Adipose tissue (tissue), 3 donors: ENCODE data around the gene OSBPL5. TPM values are rescaled to one million over a fixed set of nuclear protein-coding genes. Genes with fewer than 3 reads are reported as not detected.

ENCODE experiments used
- H3K27ac ChIP-seq: one replicate; pipeline ENCODE4 v1.5.1; 2013; ENCODE audit warnings: low read depth, low read length
- WGBS, 3 donors: extraction: QIAGEN DNeasy Blood & Tissue Kit; methylation state at CpG; one replicate each; pipeline ENCODE4 v1.1.7; 2013; 5-methylcytosine and 5-hydroxymethylcytosine counted together
- polyA plus RNA-seq, 3 donors: library from polyadenylated mRNA; stranded (reverse); fragments of 200-250 nt; gene quantifications; one replicate each; pipeline ENCODE4 v1.2.3, GENCODE V29; 2013
- donor health status: healthy with polysubstance abuse.
- donor health status: Bipolar disorder and iron deficiency.
- donor health status: healthy.

Gene OSBPL5
- polyA plus RNA-seq, 3 donors, result 9.5 to 25.3 (median 19.7) TPM

GRCh38 chr11:3158131-3158591, 6.9 kb downstream of the OSBPL5 start:
- WGBS, 3 donors, result 84 to 95% (median 88%) methylated on average over 18 of the region's 18 CpGs
- no peak overlapping the region for H3K27ac ChIP-seq

- 71 to 83% (median 81%) methylated on average over 21 to 22 of the region's 22 CpGs for WGBS, 3 donors
Measured at GRCh38 chr11:3157381-3158130, 7.6 kb downstream of the OSBPL5 start.

GRCh38 chr11:3156661-3157311, 8.3 kb downstream of the OSBPL5 start:
- no peak overlapping the region for H3K27ac ChIP-seq

More at GRCh38 chr11:3157381-3158130, 7.6 kb downstream of the OSBPL5 start:
- H3K27ac ChIP-seq, result no peak overlapping the region

GRCh38 chr11:3156282-3156660, 8.8 kb downstream of the OSBPL5 start:
- WGBS, 3 donors, result 46 to 82% (median 54%) methylated on average over 14 of the region's 14 CpGs
- H3K27ac ChIP-seq, result no peak overlapping the region

More at GRCh38 chr11:3156661-3157311, 8.3 kb downstream of the OSBPL5 start:
- WGBS, 3 donors, result 61 to 90% (median 72%) methylated on average over 31 of the region's 31 CpGs

GRCh38 chr11:3155691-3156258, 9.3 kb downstream of the OSBPL5 start:
- WGBS, 3 donors, result 61 to 76% (median 63%) methylated on average over 16 of the region's 16 CpGs
- no peak overlapping the region for H3K27ac ChIP-seq

- H3K27ac ChIP-seq, result no peak overlapping the region
- WGBS, 3 donors, result 36 to 57% (median 50%) methylated on average over 3 of the region's 3 CpGs
Measured at GRCh38 chr11:3155216-3155615, 9.9 kb downstream of the OSBPL5 start.

GRCh38 chr11:3154001-3154599, 11.0 kb downstream of the OSBPL5 start:
- peak overlapping the region; percentile 25 for H3K27ac ChIP-seq
- WGBS, 3 donors, result 56 to 83% (median 59%) methylated on average over 24 of the region's 24 CpGs

- 28 to 79% (median 35%) methylated on average over 14 of the region's 14 CpGs for WGBS, 3 donors
- H3K27ac ChIP-seq, result peak overlapping the region; percentile 25
Measured at GRCh38 chr11:3153291-3153861, 11.7 kb downstream of the OSBPL5 start.

- 85 to 91% (median 88%) methylated on average over 29 of the region's 29 CpGs for WGBS, 3 donors
- no peak overlapping the region for H3K27ac ChIP-seq
Measured at GRCh38 chr11:3152471-3153110, 12.5 kb downstream of the OSBPL5 start.

GRCh38 chr11:3150726-3151125, 14.4 kb downstream of the OSBPL5 start:
- no peak overlapping the region for H3K27ac ChIP-seq
- 94 to 97% (median 95%) methylated on average over 14 of the region's 14 CpGs for WGBS, 3 donors

GRCh38 chr11:3149852-3150188, 15.3 kb downstream of the OSBPL5 start:
- 67 to 71% (median 71%) methylated on average over 4 of the region's 4 CpGs for WGBS, 3 donors
- no peak overlapping the region for H3K27ac ChIP-seq

GRCh38 chr11:3148990-3149851, 15.9 kb downstream of the OSBPL5 start:
- no peak overlapping the region for H3K27ac ChIP-seq
- 72 to 79% (median 77%) methylated on average over 24 of the region's 24 CpGs for WGBS, 3 donors

GRCh38 chr11:3148255-3148989, 16.7 kb downstream of the OSBPL5 start:
- WGBS, 3 donors, result 79 to 89% (median 82%) methylated on average over 19 of the region's 19 CpGs
- no peak overlapping the region for H3K27ac ChIP-seq

GRCh38 chr11:3147626-3148025, 17.5 kb downstream of the OSBPL5 start:
- H3K27ac ChIP-seq, result no peak overlapping the region
- WGBS, 3 donors, result 86 to 89% (median 86%) methylated on average over 21 of the region's 21 CpGs

- no peak overlapping the region for H3K27ac ChIP-seq
Measured at GRCh38 chr11:3147257-3147619, 17.9 kb downstream of the OSBPL5 start.

GRCh38 chr11:3146612-3147256, 18.4 kb downstream of the OSBPL5 start:
- 64 to 81% (median 74%) methylated on average over 20 to 22 of the region's 22 CpGs for WGBS, 3 donors
- no peak overlapping the region for H3K27ac ChIP-seq

More at GRCh38 chr11:3147257-3147619, 17.9 kb downstream of the OSBPL5 start:
- 60 to 70% (median 65%) methylated on average over 17 of the region's 17 CpGs for WGBS, 3 donors

- no peak overlapping the region for H3K27ac ChIP-seq
- 75 to 84% (median 77%) methylated on average over 6 of the region's 6 CpGs for WGBS, 3 donors
Measured at GRCh38 chr11:3145206-3145520, 19.9 kb downstream of the OSBPL5 start.
